ENCODE data around the gene SPINDOC. TPM values are rescaled to one million over a fixed set of nuclear protein-coding genes. Genes with fewer than 3 reads are reported as not detected.

Gene SPINDOC
- polyA plus RNA-seq, 1 donor (not counting 4 experiments of a cell fraction or from before 2014, with no cell fraction given) = 8.1 TPM

- Histone ChIP-seq H3K4me3 (ENCODE audit: control insufficient read depth in 2 of 3, extremely low read depth in 1 of 3, insufficient read depth in 2 of 3, low read depth in 1 of 3, low read length in 3 of 3) (no peak overlapping the region), H3K4me1 (ENCODE audit: control insufficient read depth, extremely low read depth, insufficient read depth, low read length) (no peaks in the 10 kb centered on the region), H3K9ac (ENCODE audit: control insufficient read depth, extremely low read depth, insufficient read depth, low read length) (no peak overlapping the region), H3K9me1 (ENCODE audit: control insufficient read depth, extremely low read depth, insufficient read depth, low read length) (no peaks in the 10 kb centered on the region), H3K36me3 (ENCODE audit: control insufficient read depth in 2 of 2, extremely low read depth in 1 of 2, insufficient read depth in 2 of 2, low read length in 2 of 2) (no peaks in the 10 kb centered on the region), H3K79me2 (ENCODE audit: control insufficient read depth, insufficient read depth, low read length) (no peaks in the 10 kb centered on the region), H2AFZ (ENCODE audit: control insufficient read depth, low read length) (no peak overlapping the region), H3K27ac (ENCODE audit: control insufficient read depth, insufficient read depth, low read length) (no peak overlapping the region), H4K20me1 (ENCODE audit: control insufficient read depth, extremely low read depth, insufficient read depth, low read length) (no peaks in the 10 kb centered on the region), H3K9me3 (ENCODE audit: control insufficient read depth, low read depth, low read length) (peaks cover 3% of the 10 kb centered on the region), H3K4me2 (ENCODE audit: control insufficient read depth, extremely low read depth, insufficient read depth, low read depth, low read length) (no peak overlapping the region), H3K27me3 (ENCODE audit: control insufficient read depth, extremely low read depth, insufficient read depth, low read length) (no peaks in the 10 kb centered on the region)
- DNase-seq (ENCODE audit: low read depth, low spot score) (no peak), FAIRE-seq (no peak)
- dilution Hi-C loops (cut with MboI; ENCODE audit: extremely low pct_ligation_motif_present, low sequenced_read_pairs) = no loop called here
- no peak for TF ChIP-seq CTCF (optimal IDR thresholded peaks at IDR 0.05 in 1 of 3, IDR thresholded peaks at IDR 0.05 in 1 of 3, conservative IDR thresholded peaks at IDR 0.05 in 1 of 3; ENCODE audit: extremely low read depth in 1 of 3, insufficient read depth in 2 of 3, low read length in 3 of 3)
- no peak for TF ChIP-seq EZH2 (IDR thresholded peaks at IDR 0.05; ENCODE audit: low read length)
Measured at GRCh38 chr11:63795066-63795465, 18.2 kb upstream of the SPINDOC start.

- Histone ChIP-seq H3K9me1 (ENCODE audit: control insufficient read depth, extremely low read depth, insufficient read depth, low read length) (no peaks in the 10 kb centered on the region), H3K4me1 (ENCODE audit: control insufficient read depth, extremely low read depth, insufficient read depth, low read length) (peaks cover 21% of the 10 kb centered on the region), H4K20me1 (ENCODE audit: control insufficient read depth, extremely low read depth, insufficient read depth, low read length) (no peaks in the 10 kb centered on the region), H3K4me3 (ENCODE audit: control insufficient read depth in 2 of 3, extremely low read depth in 1 of 3, insufficient read depth in 2 of 3, low read depth in 1 of 3, low read length in 3 of 3) (no peak overlapping the region), H3K9ac (ENCODE audit: control insufficient read depth, extremely low read depth, insufficient read depth, low read length) (no peak overlapping the region), H3K36me3 (ENCODE audit: control insufficient read depth in 2 of 2, extremely low read depth in 1 of 2, insufficient read depth in 2 of 2, low read length in 2 of 2) (no peaks in the 10 kb centered on the region), H3K27me3 (ENCODE audit: control insufficient read depth, extremely low read depth, insufficient read depth, low read length) (no peaks in the 10 kb centered on the region), H3K27ac (ENCODE audit: control insufficient read depth, insufficient read depth, low read length) (no peak overlapping the region), H2AFZ (ENCODE audit: control insufficient read depth, low read length) (no peak overlapping the region), H3K9me3 (ENCODE audit: control insufficient read depth, low read depth, low read length) (no peaks in the 10 kb centered on the region), H3K79me2 (ENCODE audit: control insufficient read depth, insufficient read depth, low read length) (no peaks in the 10 kb centered on the region), H3K4me2 (ENCODE audit: control insufficient read depth, extremely low read depth, insufficient read depth, low read depth, low read length) (no peak overlapping the region)
- TF ChIP-seq CTCF (optimal IDR thresholded peaks at IDR 0.05 in 1 of 3, IDR thresholded peaks at IDR 0.05 in 1 of 3, conservative IDR thresholded peaks at IDR 0.05 in 1 of 3; ENCODE audit: extremely low read depth in 1 of 3, insufficient read depth in 2 of 3, low read length in 3 of 3) (no peak), EZH2 (IDR thresholded peaks at IDR 0.05; ENCODE audit: low read length) (no peak)
- DNase-seq (ENCODE audit: low read depth, low spot score) (no peak), FAIRE-seq (no peak)
- dilution Hi-C loops (cut with MboI; ENCODE audit: extremely low pct_ligation_motif_present, low sequenced_read_pairs) = no loop called here
Measured at GRCh38 chr11:63800921-63801320, 12.3 kb upstream of the SPINDOC start.

Data from keratinocyte (primary cell).